Midbrain (tissue), 1 donor: ENCODE measurements around the gene RNF208.
"Not testable (repeated sequence)": the region's sequence is repeated elsewhere in the genome, so short reads cannot be mapped to it uniquely, and the experiment has no call there.

Source experiments
- DNase-seq: peaks from one replicate; lab custom pipeline; 2025; lab: John Stamatoyannopoulos, UW

The RNF208 gene

GRCh38 chr9:137240318-137240840 lies 18.3 kb upstream of the RNF208 start:
- peak; percentile 69 for DNase-seq

GRCh38 chr9:137239541-137240200 lies 17.6 kb upstream of the RNF208 start:
- DNase-seq = not testable (repeated sequence)

- DNase-seq = peak; percentile 66
Observed at GRCh38 chr9:137237759-137238726, 16.0 kb upstream of the RNF208 start.

- no peak for DNase-seq
Observed at GRCh38 chr9:137236936-137237421, 14.9 kb upstream of the RNF208 start.

GRCh38 chr9:137236238-137236935 lies 14.3 kb upstream of the RNF208 start:
- DNase-seq = peak; percentile 70

- DNase-seq = no peak
Observed at GRCh38 chr9:137235424-137236237, 13.6 kb upstream of the RNF208 start.

- no peak for DNase-seq
Observed at GRCh38 chr9:137234758-137235423, 12.9 kb upstream of the RNF208 start.

GRCh38 chr9:137234055-137234697 lies 12.1 kb upstream of the RNF208 start:
- no peak for DNase-seq

GRCh38 chr9:137233143-137233980 lies 11.3 kb upstream of the RNF208 start:
- no peak for DNase-seq

GRCh38 chr9:137232510-137232909 lies 10.5 kb upstream of the RNF208 start:
- DNase-seq = no peak

- no peak for DNase-seq
Observed at GRCh38 chr9:137232101-137232500, 10.1 kb upstream of the RNF208 start.

- DNase-seq = no peak
Observed at GRCh38 chr9:137231372-137232039, 9.5 kb upstream of the RNF208 start.

GRCh38 chr9:137230705-137231371 lies 8.8 kb upstream of the RNF208 start, which contains the start of gene SLC34A3:
Gene SLC34A3, plus strand, starts transcription at chr9:137230901. Its CDS starts 802 bp downstream, at chr9:137231703.
- no peak for DNase-seq

GRCh38 chr9:137229903-137230704 lies 8.1 kb upstream of the RNF208 start:
- no peak for DNase-seq

- DNase-seq = no peak
Observed at GRCh38 chr9:137228968-137229896, 7.2 kb upstream of the RNF208 start.

GRCh38 chr9:137228506-137228967 lies 6.5 kb upstream of the RNF208 start:
- no peak for DNase-seq
